Measurements from ENCODE around the gene PANX2. TPM values are rescaled to one million over a fixed set of nuclear protein-coding genes. Genes with fewer than 3 reads are reported as not detected.

PANX2 gene
- polyA plus RNA-seq, 10 donors, result 0.08 to 0.24 (median 0.11) TPM; not detected in 2

- no peak for DNase-seq
Measured at GRCh38 chr22:50183141-50183971, 12.8 kb downstream of the PANX2 start.

- DNase-seq, result peak in 2 of 3 donors; percentile 48 to 73
Measured at GRCh38 chr22:50184004-50184901, 13.7 kb downstream of the PANX2 start.

GRCh38 chr22:50184902-50185374, 14.4 kb downstream of the PANX2 start:
- DNase-seq, result no peak

- DNase-seq, result peak; percentile 89 to 94 (median 91)
Measured at GRCh38 chr22:50185375-50186087, 15.0 kb downstream of the PANX2 start, which contains the start of gene TRABD. Gene TRABD (plus strand): TSS chr22:50185913. CDS start chr22:50193061, 7,148 bp downstream.

- no peak for DNase-seq
Measured at GRCh38 chr22:50186181-50186714, 15.7 kb downstream of the PANX2 start.

- no peak for DNase-seq
Measured at GRCh38 chr22:50186761-50187523, 16.4 kb downstream of the PANX2 start.

- no peak for DNase-seq
Measured at GRCh38 chr22:50188356-50188755, 17.8 kb downstream of the PANX2 start.

- no peak for DNase-seq
Measured at GRCh38 chr22:50189184-50189848, 18.8 kb downstream of the PANX2 start.

GRCh38 chr22:50189849-50190181, 19.3 kb downstream of the PANX2 start:
- DNase-seq, result peak; percentile 44 to 85 (median 44)

- DNase-seq, result peak in 1 of 3 donors; percentile 80
Measured at GRCh38 chr22:50190182-50190940, 19.8 kb downstream of the PANX2 start.

- peak in 1 of 3 donors; percentile 60 for DNase-seq
Measured at GRCh38 chr22:50190941-50191741, 20.6 kb downstream of the PANX2 start.

- no peak for DNase-seq
Measured at GRCh38 chr22:50192436-50193204, 22.1 kb downstream of the PANX2 start.

- DNase-seq, result no peak
Measured at GRCh38 chr22:50193621-50194020, 23.1 kb downstream of the PANX2 start.

GRCh38 chr22:50194037-50194805, 23.7 kb downstream of the PANX2 start:
- no peak for DNase-seq

- DNase-seq, result no peak
Measured at GRCh38 chr22:50196256-50196655, 25.7 kb downstream of the PANX2 start.

GRCh38 chr22:50197000-50197800, 26.7 kb downstream of the PANX2 start:
- no peak for DNase-seq
